AG09309 (cell line): ENCODE results near the gene INPP5A.

Experiments used
- DNase-seq: peaks from one replicate; pipeline ENCODE4 v3.0.0-alpha.2; 2010; ENCODE audit warnings: low read depth
- H3K4me3 ChIP-seq: 2 replicates; pipeline ENCODE4 v1.5.1; 2011; ENCODE audit warnings: mild to moderate bottlenecking, low read depth, low read length, moderate library complexity; ENCODE audit not compliant: control insufficient read depth
- TF ChIP-seq, protein P1 (sequence below): IDR thresholded peaks from 2 replicates; pipeline ENCODE4 v1.5.1; 2011; ENCODE audit warnings: mild to moderate bottlenecking, low read depth, low read length, inconsistent platforms; ENCODE audit not compliant: insufficient read depth, control insufficient read depth; ENCODE audit errors: missing control alignments

INPP5A gene

GRCh38 chr10:132729810-132730572, 192.4 kb downstream of the INPP5A start:
- TF ChIP-seq, protein P1, sequence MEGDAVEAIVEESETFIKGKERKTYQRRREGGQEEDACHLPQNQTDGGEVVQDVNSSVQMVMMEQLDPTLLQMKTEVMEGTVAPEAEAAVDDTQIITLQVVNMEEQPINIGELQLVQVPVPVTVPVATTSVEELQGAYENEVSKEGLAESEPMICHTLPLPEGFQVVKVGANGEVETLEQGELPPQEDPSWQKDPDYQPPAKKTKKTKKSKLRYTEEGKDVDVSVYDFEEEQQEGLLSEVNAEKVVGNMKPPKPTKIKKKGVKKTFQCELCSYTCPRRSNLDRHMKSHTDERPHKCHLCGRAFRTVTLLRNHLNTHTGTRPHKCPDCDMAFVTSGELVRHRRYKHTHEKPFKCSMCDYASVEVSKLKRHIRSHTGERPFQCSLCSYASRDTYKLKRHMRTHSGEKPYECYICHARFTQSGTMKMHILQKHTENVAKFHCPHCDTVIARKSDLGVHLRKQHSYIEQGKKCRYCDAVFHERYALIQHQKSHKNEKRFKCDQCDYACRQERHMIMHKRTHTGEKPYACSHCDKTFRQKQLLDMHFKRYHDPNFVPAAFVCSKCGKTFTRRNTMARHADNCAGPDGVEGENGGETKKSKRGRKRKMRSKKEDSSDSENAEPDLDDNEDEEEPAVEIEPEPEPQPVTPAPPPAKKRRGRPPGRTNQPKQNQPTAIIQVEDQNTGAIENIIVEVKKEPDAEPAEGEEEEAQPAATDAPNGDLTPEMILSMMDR = no peak

DNA sequence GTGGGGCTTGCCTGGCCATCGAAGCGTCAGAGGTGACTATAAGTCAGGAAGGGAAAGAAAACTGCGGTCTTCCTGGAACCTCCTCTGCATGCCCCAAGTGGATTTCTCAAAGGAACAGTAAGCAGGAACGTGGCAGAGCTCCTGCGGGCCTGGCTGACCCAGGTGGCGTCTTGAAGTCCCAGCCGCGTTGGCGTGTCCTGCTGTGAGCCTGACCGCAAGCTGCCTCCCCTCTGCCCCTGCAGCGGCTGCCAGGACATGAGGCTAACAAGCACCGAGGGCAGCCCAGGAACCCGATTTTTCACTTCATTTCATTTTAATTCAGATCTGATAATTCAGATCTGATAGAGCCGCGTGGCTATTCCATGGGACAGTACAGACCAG, 193.0 kb downstream of the INPP5A start:
- TF ChIP-seq, protein P1 = no peak
- DNase-seq = no peak
- H3K4me3 ChIP-seq = no peak overlapping the region

More at GRCh38 chr10:132729810-132730572, 192.4 kb downstream of the INPP5A start:
- no peak overlapping the region for H3K4me3 ChIP-seq
- DNase-seq = no peak

GRCh38 chr10:132732518-132732917, 194.9 kb downstream of the INPP5A start:
- TF ChIP-seq, protein P1 = no peak
- no peak for DNase-seq
- H3K4me3 ChIP-seq = no peak overlapping the region

DNA sequence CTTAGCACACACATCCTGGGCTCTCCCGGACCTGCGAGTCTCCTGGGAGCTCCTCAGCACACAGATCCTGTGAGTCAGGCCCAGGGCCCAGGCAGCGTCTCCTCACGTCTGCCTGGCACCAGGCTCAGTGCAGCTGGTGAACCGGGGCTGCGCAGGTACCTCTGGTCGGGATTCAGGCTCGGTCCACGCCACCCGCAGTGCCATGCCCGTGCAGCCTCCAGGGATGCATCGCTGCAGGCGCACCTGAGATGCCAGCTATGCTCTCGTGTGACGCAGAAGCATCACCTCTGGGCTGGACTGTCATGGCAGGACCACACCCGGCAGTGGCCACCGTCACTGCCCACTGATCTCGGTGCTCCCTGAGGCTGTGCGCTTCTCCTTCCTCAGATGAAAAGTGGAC, 196.3 kb downstream of the INPP5A start:
- DNase-seq = no peak
- no peak overlapping the region for H3K4me3 ChIP-seq
- TF ChIP-seq, protein P1 = no peak

GRCh38 chr10:132735341-132735775, 197.8 kb downstream of the INPP5A start:
- TF ChIP-seq, protein P1 = no peak
- DNase-seq = no peak
- no peak overlapping the region for H3K4me3 ChIP-seq

DNA sequence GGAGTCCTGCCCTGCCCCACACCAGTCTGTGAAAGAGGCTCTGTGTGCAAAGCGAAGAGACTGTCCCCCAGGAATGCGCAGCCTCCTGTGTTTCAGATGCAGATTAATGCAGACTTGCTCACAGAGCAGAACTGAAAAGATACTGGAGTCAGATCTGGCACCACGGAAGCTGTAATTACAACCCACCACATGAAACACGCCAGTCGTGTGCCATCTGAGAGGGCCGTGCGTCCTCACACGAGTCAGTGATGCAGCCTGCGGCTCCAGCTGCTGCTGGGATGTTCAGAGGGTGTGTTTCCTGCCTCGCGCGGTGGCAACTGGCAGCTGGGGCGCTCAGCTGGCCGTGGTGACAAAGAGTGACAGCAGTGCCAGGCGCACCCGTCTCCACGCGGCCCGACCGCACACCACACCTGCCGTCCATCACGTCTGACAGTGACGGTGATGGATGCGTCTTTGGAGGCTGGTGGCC, 198.4 kb downstream of the INPP5A start:
- no peak overlapping the region for H3K4me3 ChIP-seq
- no peak for DNase-seq
- TF ChIP-seq, protein P1 = no peak
